GM12878 (cell line): Measurements from ENCODE around the gene C16orf95. TPM values are rescaled to one million over a fixed set of nuclear protein-coding genes. Genes with fewer than 3 reads are reported as not detected.
A peak's percentile ranks its signal among the peaks of the same experiment; 100 is the strongest.

Experiments
- ATAC-seq: fragments of 200-7000 bp; cut with Tn5 transposase; 3 replicates; pipeline ENCODE4 v1.9.1; 2020; ENCODE audit warnings: mild to moderate bottlenecking, moderate library complexity
- BruUV-seq: library from RNA; stranded (reverse); fragments of 400-500 nt; replicated peaks from 2 replicates; lab custom pipeline; 2021; lab: Mats Ljungman, UMichigan
- CTCF ChIA-PET: fragments of 300-600 bp; sonication (Branson Sonifier 250); formaldehyde crosslinking; extraction: SDS; loops from one replicate; lab custom pipeline; 2021; ENCODE audit warnings: inconsistent platforms; lab: Yijun Ruan, JAX
- POLR2A ChIA-PET: fragments of 350-600 bp; formaldehyde crosslinking; extraction: SDS; loops from one replicate; lab custom pipeline; 2021; ENCODE audit warnings: inconsistent platforms; lab: Charles Lee
- RAD21 ChIA-PET: fragments of 300-600 bp; sonication (Branson Sonifier 250); formaldehyde crosslinking; loops from one replicate; lab custom pipeline; 2023; ENCODE audit warnings: antibody characterized with exemption; ENCODE audit not compliant: unreplicated experiment; lab: Charles Lee
- SMC1A ChIA-PET: fragments of 300-600 bp; sonication (Branson Sonifier 250); formaldehyde crosslinking; loops from one replicate; lab custom pipeline; 2023; ENCODE audit not compliant: unreplicated experiment, uncharacterized antibody; lab: Charles Lee
- DNase-seq: peaks from one replicate; pipeline ENCODE4 v3.0.0-alpha.2; 2011; ENCODE audit warnings: low read depth, low spot score
- FAIRE-seq: peaks from 3 replicates; lab custom pipeline; 2011; peaks lifted over from hg19 to GRCh38; lab: Jason Lieb, UNC
- H2AFZ ChIP-seq: 2 replicates; pipeline ENCODE4 v1.6.0; 2011; ENCODE audit warnings: low read depth, low read length, control low read depth; ENCODE audit not compliant: control insufficient read depth
- H3K27ac ChIP-seq: 2 replicates; pipeline ENCODE4 v1.5.1; 2011; ENCODE audit warnings: control low read depth; ENCODE audit not compliant: control insufficient read depth, insufficient read depth
- H3K27me3 ChIP-seq, 2 experiments: replicated peaks in 1 of 2; 2 replicates each; pipeline versions ENCODE4 v1.6.0 to v1.6.1; 2011; ENCODE audit warnings: low read length in 1 of 2; ENCODE audit not compliant: control insufficient read depth in 2 of 2, insufficient read depth in 2 of 2
- H3K36me3 ChIP-seq, 2 experiments: 2 replicates each; pipeline ENCODE4 v1.5.1; 2011; ENCODE audit warnings: low read length in 1 of 2; ENCODE audit not compliant: control insufficient read depth in 2 of 2, insufficient read depth in 2 of 2
- H3K4me1 ChIP-seq: 2 replicates; pipeline ENCODE4 v1.6.1; 2011; ENCODE audit warnings: mild to moderate bottlenecking, low read length, moderate library complexity, mixed read lengths; ENCODE audit not compliant: control insufficient read depth, insufficient read depth
- H3K4me2 ChIP-seq: 2 replicates; pipeline ENCODE4 v1.6.0; 2011; ENCODE audit warnings: control low read depth; ENCODE audit not compliant: control insufficient read depth, insufficient read depth
- H3K4me3 ChIP-seq: fragments of 200-600 bp; sonication (generic); 2 replicates; pipeline ENCODE4 v1.5.1; 2016
- H3K79me2 ChIP-seq: 2 replicates; pipeline ENCODE4 v1.6.0; 2011; ENCODE audit warnings: low read length; ENCODE audit not compliant: control insufficient read depth, insufficient read depth
- H3K9ac ChIP-seq: 2 replicates; pipeline ENCODE4 v1.8.0; 2011; ENCODE audit warnings: low read length, control low read depth, mixed read lengths; ENCODE audit not compliant: control insufficient read depth, insufficient read depth
- H3K9me3 ChIP-seq: replicated peaks from 3 replicates; pipeline ENCODE4 v1.5.1; 2011; ENCODE audit warnings: mild to moderate bottlenecking, low read length; ENCODE audit not compliant: control insufficient read depth, insufficient read depth
- H4K20me1 ChIP-seq: 2 replicates; pipeline ENCODE4 v1.6.0; 2011; ENCODE audit not compliant: control insufficient read depth, insufficient read depth
- EP300 ChIP-seq, 2 experiments: fragments of 150-350 bp in 1 of 2; IDR thresholded peaks; 2 replicates each; pipeline ENCODE4 v1.6.1; 2011 to 2012; ENCODE audit warnings: low read depth in 2 of 2, low read length in 2 of 2, borderline replicate concordance in 1 of 2, improper control_type of control experiment in 1 of 2, inconsistent platforms in 1 of 2; ENCODE audit not compliant: control insufficient read depth in 1 of 2
- KAT2A ChIP-seq: conservative IDR thresholded peaks from 2 replicates; pipeline ENCODE4 v1.6.1; 2011; ENCODE audit warnings: low read depth, low read length; ENCODE audit not compliant: control insufficient read depth
- LARP7 ChIP-seq: fragments of 450-650 bp; IDR thresholded peaks from 2 replicates; pipeline ENCODE4 v1.6.1; 2017; ENCODE audit warnings: mild to moderate bottlenecking
- NBN ChIP-seq: fragments of 450-650 bp; IDR thresholded peaks from 2 replicates; pipeline ENCODE4 v1.6.1; 2016
- RFX5 ChIP-seq: IDR thresholded peaks from 2 replicates; pipeline ENCODE4 v1.6.1; 2011; ENCODE audit warnings: low read depth, low read length, improper control_type of control experiment
- TARDBP ChIP-seq: IDR thresholded peaks from 2 replicates; pipeline ENCODE4 v1.6.1; 2016; ENCODE audit warnings: borderline replicate concordance
- TCF3 ChIP-seq: IDR thresholded peaks from 2 replicates; pipeline ENCODE4 v1.6.1; 2012; ENCODE audit warnings: low read depth, mild to moderate bottlenecking, low read length, borderline replicate concordance; ENCODE audit not compliant: insufficient read depth
- ZNF384 ChIP-seq: IDR thresholded peaks from 2 replicates; pipeline ENCODE4 v1.6.1; 2012; ENCODE audit warnings: low read depth, mild to moderate bottlenecking, low read length, improper control_type of control experiment, borderline replicate concordance
- in situ Hi-C: fragments of 300-500 bp; cut with MboI; formaldehyde crosslinking; loops from 9 replicates; pipeline ENCODE4 v1.14.3; 2018; ENCODE audit warnings: mixed read lengths
- intact Hi-C: fragments of 100-400 bp; cut with micrococcal nuclease; formaldehyde crosslinking; loops from one replicate; pipeline ENCODE4 v1.14.2; 2022; ENCODE audit not compliant: unreplicated experiment
- polyA plus RNA-seq, 11 experiments: library from polyadenylated mRNA; depleted of rRNA in 4 of 11; unstranded in 6 of 11; stranded (reverse) in 5 of 11; fragments of >200 nt; fragmentation: Nextera tagmentation in 4 of 11; fragmentation: Illumina TruSeq in 1 of 11; extraction: Ambion mirVana in 4 of 11; extraction: Trizol in 1 of 11; gene quantifications; 1 replicate in 1 of 11; 2 replicates in 10 of 11; pipeline versions ENCODE4 v1.2.1 to v1.2.3, GENCODE V29; 2011 to 2016; ENCODE audit warnings: inconsistent platforms in 2 of 11, missing spikeins in 2 of 11, low read depth in 1 of 11
- total RNA-seq, 4 experiments: library from RNA; depleted of rRNA in 3 of 4; stranded (reverse); fragments of >200 nt in 3 of 4; fragmentation: Illumina TruSeq in 1 of 4; extraction: Trizol in 1 of 4; gene quantifications; 2 replicates each; pipeline versions ENCODE4 v1.2.1 to v1.2.3, GENCODE V29; 2013 to 2021
- TF ChIP-seq, protein P1 (sequence below): IDR thresholded peaks from 2 replicates; pipeline ENCODE4 v1.6.1; 2012; ENCODE audit warnings: mild to moderate bottlenecking, low read depth, low read length
- TF ChIP-seq, protein P2 (sequence below): IDR thresholded peaks from 2 replicates; pipeline ENCODE4 v1.6.1; 2012; ENCODE audit warnings: improper control_type of control experiment, low read depth, low read length; ENCODE audit not compliant: insufficient replicate concordance
- TF ChIP-seq, protein P3 (sequence below): fragments of 450-650 bp; IDR thresholded peaks from 2 replicates; pipeline ENCODE4 v1.6.1; 2017; ENCODE audit warnings: mild to moderate bottlenecking

Gene C16orf95
- total and polyA plus RNA-seq, 10 of the 15 experiments (the other 5 are each of a cell fraction or from before 2014, with no cell fraction given): 0.90 to 22.7 (median 6.0) TPM

DNA sequence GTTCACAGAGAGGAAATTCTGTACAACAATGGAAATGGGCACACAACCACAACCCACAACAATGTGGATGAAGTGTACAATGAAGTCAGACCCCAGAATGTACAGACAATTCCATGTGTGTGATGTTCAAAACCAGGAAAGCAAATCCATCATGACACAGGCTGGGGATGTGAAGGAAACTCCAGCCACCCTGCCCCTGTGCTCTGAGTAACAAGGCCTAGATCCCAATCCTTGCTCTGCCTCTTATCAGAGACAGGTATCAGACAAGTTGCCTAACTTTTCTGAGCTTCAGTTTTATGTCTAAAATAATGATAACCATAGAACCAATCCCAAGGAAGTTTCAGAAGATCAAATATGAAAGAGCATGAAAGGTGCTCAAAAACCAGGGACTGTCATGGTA, 1.8 kb upstream of the C16orf95 start:
- FAIRE-seq (no peak), ATAC-seq (no peak), DNase-seq (no peak)
- Histone ChIP-seq H3K27me3 (no peaks in the 10 kb centered on the region), H3K4me1 (peaks cover 12% of the 10 kb centered on the region), H3K9ac (peak overlapping the region; percentile 99; the same call in 1 of the 2 replicates), H3K4me3 (no peak overlapping the region), H3K27ac (no peak overlapping the region), H3K4me2 (peak overlapping the region; percentile 94; the same call in 1 of the 2 replicates), H2AFZ (no peak overlapping the region), H3K36me3 (no peaks in the 10 kb centered on the region), H4K20me1 (no peaks in the 10 kb centered on the region), H3K9me3 (no peaks in the 10 kb centered on the region), H3K79me2 (peaks cover 16% of the 10 kb centered on the region)
- CTCF ChIA-PET: interaction anchor here (1.1 to 3.9 kb wide), 4 partner anchors 55 to 75 kb away, joined by 4 to 15 read pairs (median 4); no protein-coding TSS in a partner anchor
- no TSS peak for BruUV-seq
- intact Hi-C loops (loop anchor here (10.0 kb wide), 1 partner anchor 316 kb away; no protein-coding TSS in a partner anchor), in situ Hi-C loops (no loop called here)
- POLR2A ChIA-PET: interaction anchor here (0.6 to 2.9 kb wide), 4 partner anchors 50 to 74 kb away, joined by 3 to 19 read pairs (median 4); partner anchors contain the start of gene FBXO31
- RAD21 ChIA-PET: interaction anchor here (1.0 to 3.3 kb wide), 2 partner anchors 62 to 65 kb away, joined by 3 to 16 read pairs; partner anchors contain the start of gene FBXO31
- TF ChIP-seq, protein P1, sequence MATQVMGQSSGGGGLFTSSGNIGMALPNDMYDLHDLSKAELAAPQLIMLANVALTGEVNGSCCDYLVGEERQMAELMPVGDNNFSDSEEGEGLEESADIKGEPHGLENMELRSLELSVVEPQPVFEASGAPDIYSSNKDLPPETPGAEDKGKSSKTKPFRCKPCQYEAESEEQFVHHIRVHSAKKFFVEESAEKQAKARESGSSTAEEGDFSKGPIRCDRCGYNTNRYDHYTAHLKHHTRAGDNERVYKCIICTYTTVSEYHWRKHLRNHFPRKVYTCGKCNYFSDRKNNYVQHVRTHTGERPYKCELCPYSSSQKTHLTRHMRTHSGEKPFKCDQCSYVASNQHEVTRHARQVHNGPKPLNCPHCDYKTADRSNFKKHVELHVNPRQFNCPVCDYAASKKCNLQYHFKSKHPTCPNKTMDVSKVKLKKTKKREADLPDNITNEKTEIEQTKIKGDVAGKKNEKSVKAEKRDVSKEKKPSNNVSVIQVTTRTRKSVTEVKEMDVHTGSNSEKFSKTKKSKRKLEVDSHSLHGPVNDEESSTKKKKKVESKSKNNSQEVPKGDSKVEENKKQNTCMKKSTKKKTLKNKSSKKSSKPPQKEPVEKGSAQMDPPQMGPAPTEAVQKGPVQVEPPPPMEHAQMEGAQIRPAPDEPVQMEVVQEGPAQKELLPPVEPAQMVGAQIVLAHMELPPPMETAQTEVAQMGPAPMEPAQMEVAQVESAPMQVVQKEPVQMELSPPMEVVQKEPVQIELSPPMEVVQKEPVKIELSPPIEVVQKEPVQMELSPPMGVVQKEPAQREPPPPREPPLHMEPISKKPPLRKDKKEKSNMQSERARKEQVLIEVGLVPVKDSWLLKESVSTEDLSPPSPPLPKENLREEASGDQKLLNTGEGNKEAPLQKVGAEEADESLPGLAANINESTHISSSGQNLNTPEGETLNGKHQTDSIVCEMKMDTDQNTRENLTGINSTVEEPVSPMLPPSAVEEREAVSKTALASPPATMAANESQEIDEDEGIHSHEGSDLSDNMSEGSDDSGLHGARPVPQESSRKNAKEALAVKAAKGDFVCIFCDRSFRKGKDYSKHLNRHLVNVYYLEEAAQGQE: no peak
- TF ChIP-seq LARP7: no peak
- TF ChIP-seq, protein P2, sequence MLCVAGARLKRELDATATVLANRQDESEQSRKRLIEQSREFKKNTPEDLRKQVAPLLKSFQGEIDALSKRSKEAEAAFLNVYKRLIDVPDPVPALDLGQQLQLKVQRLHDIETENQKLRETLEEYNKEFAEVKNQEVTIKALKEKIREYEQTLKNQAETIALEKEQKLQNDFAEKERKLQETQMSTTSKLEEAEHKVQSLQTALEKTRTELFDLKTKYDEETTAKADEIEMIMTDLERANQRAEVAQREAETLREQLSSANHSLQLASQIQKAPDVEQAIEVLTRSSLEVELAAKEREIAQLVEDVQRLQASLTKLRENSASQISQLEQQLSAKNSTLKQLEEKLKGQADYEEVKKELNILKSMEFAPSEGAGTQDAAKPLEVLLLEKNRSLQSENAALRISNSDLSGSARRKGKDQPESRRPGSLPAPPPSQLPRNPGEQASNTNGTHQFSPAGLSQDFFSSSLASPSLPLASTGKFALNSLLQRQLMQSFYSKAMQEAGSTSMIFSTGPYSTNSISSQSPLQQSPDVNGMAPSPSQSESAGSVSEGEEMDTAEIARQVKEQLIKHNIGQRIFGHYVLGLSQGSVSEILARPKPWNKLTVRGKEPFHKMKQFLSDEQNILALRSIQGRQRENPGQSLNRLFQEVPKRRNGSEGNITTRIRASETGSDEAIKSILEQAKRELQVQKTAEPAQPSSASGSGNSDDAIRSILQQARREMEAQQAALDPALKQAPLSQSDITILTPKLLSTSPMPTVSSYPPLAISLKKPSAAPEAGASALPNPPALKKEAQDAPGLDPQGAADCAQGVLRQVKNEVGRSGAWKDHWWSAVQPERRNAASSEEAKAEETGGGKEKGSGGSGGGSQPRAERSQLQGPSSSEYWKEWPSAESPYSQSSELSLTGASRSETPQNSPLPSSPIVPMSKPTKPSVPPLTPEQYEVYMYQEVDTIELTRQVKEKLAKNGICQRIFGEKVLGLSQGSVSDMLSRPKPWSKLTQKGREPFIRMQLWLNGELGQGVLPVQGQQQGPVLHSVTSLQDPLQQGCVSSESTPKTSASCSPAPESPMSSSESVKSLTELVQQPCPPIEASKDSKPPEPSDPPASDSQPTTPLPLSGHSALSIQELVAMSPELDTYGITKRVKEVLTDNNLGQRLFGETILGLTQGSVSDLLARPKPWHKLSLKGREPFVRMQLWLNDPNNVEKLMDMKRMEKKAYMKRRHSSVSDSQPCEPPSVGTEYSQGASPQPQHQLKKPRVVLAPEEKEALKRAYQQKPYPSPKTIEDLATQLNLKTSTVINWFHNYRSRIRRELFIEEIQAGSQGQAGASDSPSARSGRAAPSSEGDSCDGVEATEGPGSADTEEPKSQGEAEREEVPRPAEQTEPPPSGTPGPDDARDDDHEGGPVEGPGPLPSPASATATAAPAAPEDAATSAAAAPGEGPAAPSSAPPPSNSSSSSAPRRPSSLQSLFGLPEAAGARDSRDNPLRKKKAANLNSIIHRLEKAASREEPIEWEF: no peak
- TF ChIP-seq NBN: no peak
- TF ChIP-seq TCF3: no peak
- no peak for TF ChIP-seq EP300 (IDR thresholded peaks at IDR 0.05; ENCODE audit: borderline replicate concordance in 1 of 2, control insufficient read depth in 1 of 2, low read depth in 2 of 2, low read length in 2 of 2)
- no peak for TF ChIP-seq KAT2A
- no peak for TF ChIP-seq TARDBP
- TF ChIP-seq RFX5: no peak
- TF ChIP-seq, protein P3, sequence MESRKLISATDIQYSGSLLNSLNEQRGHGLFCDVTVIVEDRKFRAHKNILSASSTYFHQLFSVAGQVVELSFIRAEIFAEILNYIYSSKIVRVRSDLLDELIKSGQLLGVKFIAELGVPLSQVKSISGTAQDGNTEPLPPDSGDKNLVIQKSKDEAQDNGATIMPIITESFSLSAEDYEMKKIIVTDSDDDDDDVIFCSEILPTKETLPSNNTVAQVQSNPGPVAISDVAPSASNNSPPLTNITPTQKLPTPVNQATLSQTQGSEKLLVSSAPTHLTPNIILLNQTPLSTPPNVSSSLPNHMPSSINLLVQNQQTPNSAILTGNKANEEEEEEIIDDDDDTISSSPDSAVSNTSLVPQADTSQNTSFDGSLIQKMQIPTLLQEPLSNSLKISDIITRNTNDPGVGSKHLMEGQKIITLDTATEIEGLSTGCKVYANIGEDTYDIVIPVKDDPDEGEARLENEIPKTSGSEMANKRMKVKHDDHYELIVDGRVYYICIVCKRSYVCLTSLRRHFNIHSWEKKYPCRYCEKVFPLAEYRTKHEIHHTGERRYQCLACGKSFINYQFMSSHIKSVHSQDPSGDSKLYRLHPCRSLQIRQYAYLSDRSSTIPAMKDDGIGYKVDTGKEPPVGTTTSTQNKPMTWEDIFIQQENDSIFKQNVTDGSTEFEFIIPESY: no peak
- TF ChIP-seq ZNF384: no peak
- SMC1A ChIA-PET: interaction anchor here (1.1 kb wide), 2 partner anchors 11 to 68 kb away, joined by 3 to 4 read pairs; no protein-coding TSS in a partner anchor
